Esophagus muscularis mucosa (tissue), 4 donors: ENCODE data around the gene NRXN3. TPM values are rescaled to one million over a fixed set of nuclear protein-coding genes. Genes with fewer than 3 reads are reported as not detected.

Experiments used
- DNase-seq: peaks from one replicate; pipeline ENCODE4 v3.0.0-alpha.2; 2017; ENCODE audit errors: extremely low spot score
- H3K27ac ChIP-seq, 4 donors: fragments of 200-600 bp; sonication (generic); replicated peaks in 1 of 4; 1 replicate in 3 of 4; 2 replicates in 1 of 4; pipeline ENCODE4 v1.5.1; 2016 to 2019; ENCODE audit warnings: mild to moderate bottlenecking in 1 of 4
- H3K27me3 ChIP-seq, 4 donors: fragments of 200-600 bp; sonication (generic); one replicate each; pipeline versions ENCODE4 v1.5.1 to v1.6.0; 2016 to 2019
- H3K36me3 ChIP-seq, 4 donors: fragments of 200-600 bp; sonication (generic); one replicate each; pipeline ENCODE4 v1.5.1; 2016 to 2019
- H3K4me1 ChIP-seq, 4 donors: fragments of 200-600 bp; sonication (generic); one replicate each; pipeline ENCODE4 v1.5.1; 2016 to 2019
- H3K4me3 ChIP-seq, 4 donors: fragments of 200-600 bp; sonication (generic); 1 replicate in 2 of 4; 2 replicates in 2 of 4; pipeline ENCODE4 v1.5.1; 2016 to 2019; ENCODE audit warnings: mild to moderate bottlenecking in 4 of 4, moderate library complexity in 1 of 4
- H3K9me3 ChIP-seq, 4 donors: fragments of 200-600 bp; sonication (generic); 1 replicate in 3 of 4; 2 replicates in 1 of 4; pipeline ENCODE4 v1.5.1; 2016 to 2019
- CTCF ChIP-seq, 3 experiments: fragments of 200-600 bp in 2 of 3; fragments of 450-650 bp in 1 of 3; sonication (generic) in 2 of 3; IDR thresholded peaks; one replicate each; pipeline ENCODE4 v1.5.1; 2017 to 2019; ENCODE audit warnings: antibody characterized with exemption in 3 of 3, mild to moderate bottlenecking in 2 of 3, moderate library complexity in 1 of 3
- EP300 ChIP-seq: sonication (generic); formaldehyde crosslinking; IDR thresholded peaks from one replicate; pipeline ENCODE4 v1.6.1; 2017; ENCODE audit warnings: antibody characterized with exemption
- POLR2A ChIP-seq: fragments of 450-650 bp; IDR thresholded peaks from one replicate; pipeline ENCODE4 v1.6.1; 2017; ENCODE audit warnings: antibody characterized with exemption, moderate library complexity, mild to moderate bottlenecking, low read depth
- POLR2AphosphoS5 ChIP-seq, 2 donors: sonication (generic); formaldehyde crosslinking; IDR thresholded peaks; one replicate each; pipeline ENCODE4 v1.6.1; 2017; ENCODE audit warnings: antibody characterized with exemption in 2 of 2
- WGBS: methylation state at CpG from one replicate; pipeline ENCODE4 v1.1.5; 2018; 5-methylcytosine and 5-hydroxymethylcytosine counted together
- intact Hi-C: fragments of 100-400 bp; cut with DNase I; formaldehyde crosslinking; loops from one replicate; pipeline ENCODE4 v1.15.1; 2023
- total RNA-seq, 4 donors: library from RNA; depleted of rRNA; stranded (reverse); fragments of >200 nt; gene quantifications; one replicate each; pipeline versions ENCODE4 v1.1.0 to v1.2.1, GENCODE V29; 2016

NRXN3 gene
- total RNA-seq, 4 donors from 2014 or later = 71.1 to 159 (median 122) TPM

DNA sequence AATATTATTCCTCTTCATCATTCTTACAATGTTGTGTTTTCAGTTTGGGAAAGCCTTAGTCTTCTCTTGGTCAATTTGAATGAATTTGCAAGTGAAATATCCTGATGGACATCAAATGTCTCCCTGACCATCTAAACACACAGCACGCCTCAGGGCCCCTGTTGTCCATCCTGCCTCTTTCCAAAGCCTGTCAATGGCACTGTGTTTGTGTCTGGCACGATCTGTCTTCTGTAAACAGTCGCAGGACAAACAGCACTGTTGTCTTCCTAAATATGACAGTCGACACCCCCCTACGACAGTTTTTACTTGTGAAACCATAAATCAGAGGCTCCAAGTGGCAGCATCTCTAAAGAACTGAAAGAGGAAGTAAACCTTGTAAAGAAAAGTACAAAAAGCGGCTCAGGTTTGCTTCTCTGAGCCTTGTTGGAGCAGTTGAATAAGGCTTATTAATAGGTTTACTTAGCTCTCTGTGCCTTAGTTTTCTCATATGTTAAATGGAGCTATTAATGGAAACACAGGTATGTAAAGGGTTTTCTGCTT is 285.8 kb downstream of the NRXN3 start:
- H3K27ac ChIP-seq = no peak overlapping the region
- WGBS = 72% methylated on average over 6 of the region's 6 CpGs
- no peak overlapping the region for H3K4me3 ChIP-seq
- no peak for DNase-seq
- peaks cover 0 to 11% (median 0%) of the 10 kb centered on the region in 4 donors for H3K27me3 ChIP-seq
- intact Hi-C loops = no loop called here
- H3K4me1 ChIP-seq = no peaks in the 10 kb centered on the region
- TF ChIP-seq POLR2A (no peak), EP300 (no peak), POLR2AphosphoS5 (IDR thresholded peaks at IDR 0.05) (no peak), CTCF (IDR thresholded peaks at IDR 0.05) (no peak)
- no peaks in the 10 kb centered on the region for H3K36me3 ChIP-seq
- no peaks in the 10 kb centered on the region for H3K9me3 ChIP-seq

GRCh38 chr14:78469947-78470346 is 299.8 kb downstream of the NRXN3 start:
- intact Hi-C loops = no loop called here
- TF ChIP-seq POLR2A (no peak), CTCF (IDR thresholded peaks at IDR 0.05) (no peak), EP300 (no peak), POLR2AphosphoS5 (IDR thresholded peaks at IDR 0.05) (no peak)
- H3K4me3 ChIP-seq = no peak overlapping the region

GRCh38 chr14:78479127-78479780 is 309.1 kb downstream of the NRXN3 start:
- H3K36me3 ChIP-seq = no peaks in the 10 kb centered on the region
- 51% methylated on average over 5 of the region's 5 CpGs for WGBS
- intact Hi-C loops = no loop called here

More at GRCh38 chr14:78469947-78470346, 299.8 kb downstream of the NRXN3 start:
- Histone ChIP-seq H3K36me3 (no peaks in the 10 kb centered on the region), H3K4me1 (no peaks in the 10 kb centered on the region), H3K27ac (no peak overlapping the region), H3K9me3 (peaks cover 0 to 10% (median 0%) of the 10 kb centered on the region in 4 donors), H3K27me3 (no peaks in the 10 kb centered on the region)
- no peak for DNase-seq

GRCh38 chr14:78484028-78484427 is 313.9 kb downstream of the NRXN3 start:
- Histone ChIP-seq H3K4me3 (no peak overlapping the region), H3K27me3 (peaks cover 0 to 6% (median 0%) of the 10 kb centered on the region in 4 donors), H3K9me3 (no peaks in the 10 kb centered on the region), H3K4me1 (no peaks in the 10 kb centered on the region), H3K36me3 (no peaks in the 10 kb centered on the region), H3K27ac (no peak overlapping the region)
- 79% methylated on average over 2 of the region's 2 CpGs for WGBS
- intact Hi-C loops = no loop called here
- TF ChIP-seq POLR2AphosphoS5 (IDR thresholded peaks at IDR 0.05) (no peak), EP300 (no peak), POLR2A (no peak), CTCF (IDR thresholded peaks at IDR 0.05) (no peak)
- DNase-seq = no peak

More at GRCh38 chr14:78479127-78479780, 309.1 kb downstream of the NRXN3 start:
- Histone ChIP-seq H3K4me3 (no peak overlapping the region), H3K27ac (no peak overlapping the region), H3K9me3 (no peaks in the 10 kb centered on the region), H3K4me1 (no peaks in the 10 kb centered on the region), H3K27me3 (peaks cover 0 to 6% (median 0%) of the 10 kb centered on the region in 4 donors)
- TF ChIP-seq CTCF (IDR thresholded peaks at IDR 0.05) = no peak
- TF ChIP-seq POLR2AphosphoS5 (IDR thresholded peaks at IDR 0.05) = no peak
- no peak for TF ChIP-seq EP300
- no peak for TF ChIP-seq POLR2A
- DNase-seq = no peak

- Histone ChIP-seq H3K36me3 (no peaks in the 10 kb centered on the region), H3K27me3 (no peaks in the 10 kb centered on the region), H3K4me3 (no peak overlapping the region), H3K27ac (no peak overlapping the region), H3K9me3 (no peaks in the 10 kb centered on the region), H3K4me1 (no peaks in the 10 kb centered on the region)
- TF ChIP-seq POLR2A (no peak), CTCF (IDR thresholded peaks at IDR 0.05) (no peak), POLR2AphosphoS5 (IDR thresholded peaks at IDR 0.05) (no peak), EP300 (no peak)
- no peak for DNase-seq
- intact Hi-C loops = no loop called here
These were observed 315.9 kb downstream of the NRXN3 start for GRCh38 chr14:78486081-78486480.
